Left lung (tissue), 10 donors: ENCODE measurements around the gene OPCML. TPM values are rescaled to one million over a fixed set of nuclear protein-coding genes. Genes with fewer than 3 reads are reported as not detected.

Experiments used
- ATAC-seq: fragments of 200-7000 bp; cut with Tn5 transposase; one replicate; pipeline ENCODE4 v1.9.1; 2020; ENCODE audit warnings: moderate library complexity
- DNase-seq, 4 donors: peaks; one replicate each; pipeline ENCODE4 v3.0.0-alpha.2; 2013 to 2020
- H3K27ac ChIP-seq, 2 donors: fragments of 200-600 bp; sonication (generic) in 1 of 2; one replicate each; pipeline versions ENCODE4 v1.5.0 to v1.8.0; 2020 to 2021
- H3K27me3 ChIP-seq, 2 donors: fragments of 200-600 bp; sonication (generic) in 1 of 2; one replicate each; pipeline versions ENCODE4 v1.5.0 to v1.8.0; 2020 to 2021
- H3K36me3 ChIP-seq, 2 donors: fragments of 200-600 bp; sonication (generic) in 1 of 2; one replicate each; pipeline versions ENCODE4 v1.5.0 to v1.8.0; 2020 to 2021
- H3K4me1 ChIP-seq, 2 donors: fragments of 200-600 bp; one replicate each; pipeline ENCODE4 v1.8.0; 2021
- H3K4me3 ChIP-seq, 2 donors: fragments of 200-600 bp; sonication (generic) in 1 of 2; one replicate each; pipeline versions ENCODE4 v1.5.0 to v1.8.0; 2020 to 2021; ENCODE audit warnings: mild to moderate bottlenecking in 1 of 2
- H3K9me3 ChIP-seq, 2 donors: fragments of 200-600 bp; sonication (generic) in 1 of 2; one replicate each; pipeline versions ENCODE4 v1.5.0 to v1.8.0; 2020 to 2021
- CTCF ChIP-seq, 2 donors: fragments of 200-600 bp; sonication (generic) in 1 of 2; IDR thresholded peaks; one replicate each; pipeline versions ENCODE4 v1.5.0 to v1.8.0; 2021; ENCODE audit warnings: antibody characterized with exemption in 2 of 2
- intact Hi-C, 2 donors: fragments of 100-400 bp; cut with DNase I; formaldehyde crosslinking; loops; one replicate each; pipeline versions ENCODE4 v1.11.2 to v1.14.2; 2022
- polyA plus RNA-seq, 6 donors: library from polyadenylated mRNA; unstranded; fragments of 120-200 nt; gene quantifications; one replicate each; pipeline ENCODE4 v1.2.1, GENCODE V29; 2013; ENCODE audit not compliant: insufficient read length in 6 of 6
- total RNA-seq, 2 donors: library from RNA; stranded (reverse); fragmentation: NEBNext Ultra II Directional; extraction: Animal tissue kit (Norgen Biotek cat#: 25700); gene quantifications; one replicate each; pipeline ENCODE4 v1.2.1, GENCODE V29; 2021
- donor health status: DM: no; HTN: yes; CAD: no.
- donor health status: DM: no; HTN: no; CAD: no.

The OPCML gene
- total and polyA plus RNA-seq, 8 donors = 0.98 to 5.3 (median 1.9) TPM; not detected in 2

- Histone ChIP-seq H3K27me3 (no peaks in the 10 kb centered on the region), H3K4me1 (no peaks in the 10 kb centered on the region), H3K27ac (no peak overlapping the region), H3K4me3 (no peak overlapping the region), H3K36me3 (no peaks in the 10 kb centered on the region), H3K9me3 (no peaks in the 10 kb centered on the region)
- no peak for TF ChIP-seq CTCF (IDR thresholded peaks at IDR 0.05)
- ATAC-seq = no peak
- no peak for DNase-seq
- intact Hi-C loops = no loop called here
Measured at GRCh38 chr11:132523929-132524328, 1008.4 kb downstream of the OPCML start.

- no peak for DNase-seq
- Histone ChIP-seq H3K4me3 (no peak overlapping the region), H3K9me3 (no peaks in the 10 kb centered on the region), H3K27me3 (no peaks in the 10 kb centered on the region), H3K27ac (no peak overlapping the region), H3K36me3 (no peaks in the 10 kb centered on the region), H3K4me1 (no peaks in the 10 kb centered on the region)
- no peak for TF ChIP-seq CTCF (IDR thresholded peaks at IDR 0.05)
- intact Hi-C loops = no loop called here
- ATAC-seq = no peak
Measured at GRCh38 chr11:132520199-132520598, 1012.1 kb downstream of the OPCML start.

- no peaks in the 10 kb centered on the region for H3K4me1 ChIP-seq
- ATAC-seq (no peak), DNase-seq (no peak)
- H3K27ac ChIP-seq = no peak overlapping the region
- H3K27me3 ChIP-seq = no peaks in the 10 kb centered on the region
- H3K36me3 ChIP-seq = no peaks in the 10 kb centered on the region
- no peak overlapping the region for H3K4me3 ChIP-seq
- H3K9me3 ChIP-seq = no peaks in the 10 kb centered on the region
- no peak for TF ChIP-seq CTCF (IDR thresholded peaks at IDR 0.05)
- intact Hi-C loops = no loop called here
Measured at GRCh38 chr11:132519241-132519815, 1013.0 kb downstream of the OPCML start.

GRCh38 chr11:132504501-132505041 is 1027.7 kb downstream of the OPCML start:
- ATAC-seq (no peak), DNase-seq (no peak)
- Histone ChIP-seq H3K4me3 (no peak overlapping the region), H3K27ac (no peak overlapping the region), H3K9me3 (peaks cover 0 to 13% of the 10 kb centered on the region in 2 donors), H3K4me1 (no peaks in the 10 kb centered on the region), H3K36me3 (no peaks in the 10 kb centered on the region), H3K27me3 (no peaks in the 10 kb centered on the region)
- intact Hi-C loops = no loop called here
- no peak for TF ChIP-seq CTCF (IDR thresholded peaks at IDR 0.05)

- Histone ChIP-seq H3K4me1 (no peaks in the 10 kb centered on the region), H3K4me3 (no peak overlapping the region), H3K27ac (no peak overlapping the region), H3K9me3 (no peaks in the 10 kb centered on the region), H3K27me3 (no peaks in the 10 kb centered on the region), H3K36me3 (no peaks in the 10 kb centered on the region)
- TF ChIP-seq CTCF (IDR thresholded peaks at IDR 0.05) = no peak
- DNase-seq = no peak
- no peak for ATAC-seq
- intact Hi-C loops = no loop called here
Measured at GRCh38 chr11:132501356-132501755, 1030.9 kb downstream of the OPCML start.
